Stomach (tissue), 4 donors: Measurements from ENCODE around the gene ARHGAP15.

ENCODE experiments used
- POLR2A ChIP-seq, 4 donors: fragments of 450-650 bp; IDR thresholded peaks; one replicate each; pipeline ENCODE4 v1.6.1; 2016; ENCODE audit warnings: antibody characterized with exemption in 4 of 4, control low read depth in 2 of 4, mild to moderate bottlenecking in 1 of 4, moderate library complexity in 1 of 4
- POLR2AphosphoS5 ChIP-seq, 3 donors: sonication (generic); formaldehyde crosslinking; IDR thresholded peaks; one replicate each; pipeline ENCODE4 v1.6.1; 2016; ENCODE audit warnings: antibody characterized with exemption in 3 of 3
- TF ChIP-seq, protein P1 (sequence below), 7 experiments: fragments of 450-650 bp in 4 of 7; fragments of 200-600 bp in 3 of 7; sonication (generic) in 3 of 7; IDR thresholded peaks; one replicate each; pipeline ENCODE4 v1.5.1; 2016 to 2019; ENCODE audit warnings: antibody characterized with exemption in 7 of 7, control low read depth in 2 of 7, mild to moderate bottlenecking in 1 of 7

GRCh38 chr2:143451642-143452281, 322.5 kb downstream of the ARHGAP15 start:
- no peak for TF ChIP-seq POLR2A (IDR thresholded peaks at IDR 0.05)
- TF ChIP-seq, protein P1, sequence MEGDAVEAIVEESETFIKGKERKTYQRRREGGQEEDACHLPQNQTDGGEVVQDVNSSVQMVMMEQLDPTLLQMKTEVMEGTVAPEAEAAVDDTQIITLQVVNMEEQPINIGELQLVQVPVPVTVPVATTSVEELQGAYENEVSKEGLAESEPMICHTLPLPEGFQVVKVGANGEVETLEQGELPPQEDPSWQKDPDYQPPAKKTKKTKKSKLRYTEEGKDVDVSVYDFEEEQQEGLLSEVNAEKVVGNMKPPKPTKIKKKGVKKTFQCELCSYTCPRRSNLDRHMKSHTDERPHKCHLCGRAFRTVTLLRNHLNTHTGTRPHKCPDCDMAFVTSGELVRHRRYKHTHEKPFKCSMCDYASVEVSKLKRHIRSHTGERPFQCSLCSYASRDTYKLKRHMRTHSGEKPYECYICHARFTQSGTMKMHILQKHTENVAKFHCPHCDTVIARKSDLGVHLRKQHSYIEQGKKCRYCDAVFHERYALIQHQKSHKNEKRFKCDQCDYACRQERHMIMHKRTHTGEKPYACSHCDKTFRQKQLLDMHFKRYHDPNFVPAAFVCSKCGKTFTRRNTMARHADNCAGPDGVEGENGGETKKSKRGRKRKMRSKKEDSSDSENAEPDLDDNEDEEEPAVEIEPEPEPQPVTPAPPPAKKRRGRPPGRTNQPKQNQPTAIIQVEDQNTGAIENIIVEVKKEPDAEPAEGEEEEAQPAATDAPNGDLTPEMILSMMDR (IDR thresholded peaks at IDR 0.05) = no peak
- TF ChIP-seq POLR2AphosphoS5 (IDR thresholded peaks at IDR 0.05) = no peak
